GM21447 (cell line): ENCODE data around the gene PPDPF.

Experiments
- ATAC-seq: cut with Tn5 transposase; IDR thresholded peaks from one replicate; pipeline ENCODE4 v1.9.1; 2021; ENCODE audit not compliant: unreplicated experiment

PPDPF gene

DNA sequence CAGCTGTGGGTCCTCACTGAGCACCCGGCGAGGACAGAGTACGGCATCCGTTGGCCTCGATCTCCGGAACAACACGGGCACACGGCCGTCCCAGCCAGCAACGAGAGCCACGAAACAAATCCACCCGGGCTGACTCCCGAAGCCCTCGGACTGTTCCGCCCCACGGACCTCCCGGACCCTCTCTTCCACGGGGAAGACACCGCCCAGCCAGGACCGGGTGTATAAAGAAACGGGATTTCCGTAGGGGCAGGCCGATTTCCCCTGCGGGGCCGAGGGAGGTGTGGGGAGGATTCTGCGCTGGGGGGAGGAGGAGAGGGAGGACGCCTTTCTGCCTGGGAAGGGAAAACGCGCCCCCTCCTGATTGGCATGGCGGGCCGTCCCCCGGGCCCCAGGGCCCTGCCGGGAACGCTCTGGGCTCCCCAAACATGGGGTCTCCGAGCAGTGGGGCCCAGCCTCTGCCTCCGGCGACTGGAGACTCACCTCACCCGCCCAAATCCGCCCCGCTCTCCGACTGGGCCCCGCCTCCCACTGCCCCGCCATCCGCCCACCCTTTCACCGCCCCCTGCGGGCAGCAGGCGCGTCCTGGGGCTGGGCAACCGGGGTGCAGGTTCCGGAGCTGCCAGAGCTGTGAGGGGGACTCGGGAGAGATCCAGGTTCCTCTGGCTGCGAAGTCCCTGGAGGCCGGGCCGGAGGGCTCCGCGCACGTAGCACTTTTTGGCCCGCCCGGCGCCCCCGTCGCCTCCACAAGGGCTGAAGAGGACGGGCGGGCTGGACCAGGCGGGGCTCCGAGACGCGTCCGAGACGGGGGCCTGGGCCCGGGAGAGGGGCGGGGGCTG lies 679 bp upstream of the PPDPF start:
- ATAC-seq, result peak; percentile 53

DNA sequence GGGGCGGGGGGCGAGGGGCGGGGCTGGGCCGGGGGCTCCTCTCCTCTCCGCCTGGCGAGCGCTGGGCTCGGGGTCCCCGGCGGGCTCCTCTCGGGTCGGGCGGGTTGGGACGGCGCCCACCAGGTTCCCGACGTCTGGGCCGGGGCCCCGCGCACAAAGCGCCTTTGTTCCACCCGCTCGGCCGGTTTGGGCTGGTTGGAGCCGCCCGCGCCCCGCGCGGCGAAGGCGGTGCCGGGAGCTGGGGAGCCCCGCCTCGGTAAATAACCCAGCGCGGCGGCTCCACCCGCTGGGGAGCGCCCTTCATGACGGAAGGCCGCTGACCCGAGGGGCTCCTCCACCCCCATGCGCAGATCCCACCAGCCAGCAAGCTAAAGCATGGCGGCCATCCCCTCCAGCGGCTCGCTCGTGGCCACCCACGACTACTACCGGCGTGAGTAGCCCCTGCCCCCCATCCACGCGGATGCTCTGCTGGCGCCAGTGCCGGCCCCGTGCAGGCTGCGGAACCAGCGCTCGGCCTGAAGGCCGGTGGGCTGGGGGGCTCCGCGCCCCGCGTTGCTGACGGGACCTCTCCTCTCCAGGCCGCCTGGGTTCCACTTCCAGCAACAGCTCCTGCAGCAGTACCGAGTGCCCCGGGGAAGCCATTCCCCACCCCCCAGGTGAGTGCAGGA lies 503 bp downstream of the PPDPF start:
- peak; percentile 38 for ATAC-seq

- no peak for ATAC-seq
Observed at GRCh38 chr20:63521602-63522001, 1.0 kb downstream of the PPDPF start.

DNA sequence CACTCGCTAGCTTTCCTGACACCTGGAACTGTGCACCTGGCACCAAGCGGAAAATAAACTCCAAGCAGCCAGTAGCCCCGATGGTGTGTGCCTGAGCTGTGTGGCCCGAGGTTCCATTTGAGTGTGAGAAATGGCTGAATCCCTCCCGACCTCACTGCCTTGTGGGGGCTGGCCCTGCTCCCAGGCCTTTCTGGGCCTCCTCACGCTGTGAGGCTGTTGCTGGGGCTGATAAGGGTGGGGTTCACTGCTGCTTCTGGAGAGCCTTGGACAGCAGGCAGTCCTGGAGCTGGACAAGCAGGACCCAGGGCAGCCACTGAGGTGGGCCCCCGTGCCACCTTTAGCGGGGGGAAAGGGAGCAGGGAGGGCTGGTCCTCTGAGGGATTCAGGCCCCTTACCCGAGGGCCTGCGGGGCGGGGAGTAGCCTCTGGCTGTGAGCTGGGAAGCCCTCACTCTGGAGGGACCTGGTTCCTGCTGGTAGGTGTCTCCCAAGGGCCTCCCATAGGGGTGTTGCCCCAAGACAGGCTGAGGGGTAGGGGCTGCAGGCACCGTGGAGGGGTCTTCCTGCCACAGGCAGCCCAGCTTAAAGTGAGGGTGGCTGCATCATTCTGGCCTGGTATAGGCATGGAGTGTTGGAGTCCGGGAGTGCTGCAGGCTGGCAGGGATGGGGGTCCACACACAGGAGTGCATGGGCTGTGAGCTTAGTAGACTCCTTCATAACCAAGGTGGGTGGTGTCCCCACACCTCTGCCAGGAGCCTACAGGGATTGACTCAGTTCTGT lies 1.7 kb downstream of the PPDPF start:
- ATAC-seq, result no peak

- ATAC-seq, result no peak
Observed at GRCh38 chr20:63522981-63523611, 2.5 kb downstream of the PPDPF start.

GRCh38 chr20:63525185-63525584 lies 4.6 kb downstream of the PPDPF start:
- ATAC-seq, result no peak

DNA sequence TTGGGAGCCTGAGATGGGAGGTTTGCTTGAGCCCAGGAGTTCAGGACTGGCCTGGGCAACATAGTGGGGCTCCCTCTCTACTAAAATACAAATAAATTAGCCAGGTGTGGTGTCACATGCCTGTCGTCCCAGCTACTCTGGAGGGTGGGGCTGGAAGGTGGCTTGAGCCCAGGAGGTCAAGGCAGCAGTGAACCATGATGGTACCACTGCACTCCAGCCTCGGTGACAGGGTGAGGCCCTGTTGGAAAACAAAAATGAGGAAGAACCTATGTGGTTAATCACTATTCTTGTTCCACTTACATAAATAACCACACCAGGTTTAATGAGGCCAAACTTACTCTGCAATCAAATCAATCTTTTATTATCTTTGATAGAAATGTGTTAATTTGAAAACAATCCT lies 5.4 kb downstream of the PPDPF start:
- no peak for ATAC-seq

DNA sequence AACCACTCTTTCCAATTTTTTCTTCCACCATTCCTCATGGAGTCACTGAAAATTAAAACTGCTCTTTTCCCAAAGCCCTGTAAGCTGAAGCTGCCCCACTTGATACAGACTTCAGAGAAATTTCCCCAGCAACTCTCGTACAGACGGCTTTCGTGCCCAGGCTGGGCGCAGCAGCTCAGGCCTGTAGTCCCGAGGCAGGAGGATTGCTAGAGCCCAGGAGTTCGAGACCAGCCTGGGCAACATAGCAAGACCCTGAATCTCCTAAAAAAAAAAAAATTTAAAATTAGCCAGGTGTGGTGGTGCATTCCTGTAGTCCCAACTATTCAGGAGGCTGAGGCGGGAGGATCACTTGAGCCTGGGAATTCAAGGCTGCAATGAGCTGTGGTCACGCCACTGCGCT lies 6.6 kb downstream of the PPDPF start:
- no peak for ATAC-seq

DNA sequence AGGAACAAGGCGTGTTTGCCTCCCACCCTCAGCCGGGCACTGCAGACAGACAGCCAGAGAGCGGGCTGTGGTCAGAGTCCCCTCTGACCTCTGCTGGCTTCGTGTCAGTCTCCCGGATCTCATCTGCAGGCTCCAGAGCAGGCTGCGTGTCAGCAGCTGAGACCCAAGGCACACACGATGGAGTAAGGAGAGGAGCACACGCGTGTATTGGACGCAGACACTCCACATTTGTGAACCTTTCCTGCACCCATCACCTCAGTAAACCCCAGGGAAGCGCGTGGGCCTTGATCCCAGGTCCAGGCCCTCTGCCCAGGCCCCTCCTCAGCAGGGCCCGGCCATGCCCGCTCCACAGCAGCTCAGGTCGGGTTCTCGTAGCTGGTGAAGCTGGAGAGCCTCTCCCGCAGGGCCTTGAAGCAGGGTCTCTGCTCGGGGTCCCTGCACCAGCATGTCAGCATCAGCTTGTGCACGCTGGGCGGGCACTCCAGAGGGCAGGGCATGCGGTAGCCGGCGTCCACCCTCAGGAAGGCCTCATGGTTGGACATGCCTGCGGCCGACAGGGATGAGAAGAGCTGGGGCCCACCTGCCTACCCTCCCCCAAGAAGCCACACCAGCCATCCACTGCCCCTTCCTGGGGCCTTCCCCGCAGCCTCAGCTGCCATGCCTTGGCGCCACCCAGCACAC lies 8.8 kb downstream of the PPDPF start:
- ATAC-seq, result no peak

DNA sequence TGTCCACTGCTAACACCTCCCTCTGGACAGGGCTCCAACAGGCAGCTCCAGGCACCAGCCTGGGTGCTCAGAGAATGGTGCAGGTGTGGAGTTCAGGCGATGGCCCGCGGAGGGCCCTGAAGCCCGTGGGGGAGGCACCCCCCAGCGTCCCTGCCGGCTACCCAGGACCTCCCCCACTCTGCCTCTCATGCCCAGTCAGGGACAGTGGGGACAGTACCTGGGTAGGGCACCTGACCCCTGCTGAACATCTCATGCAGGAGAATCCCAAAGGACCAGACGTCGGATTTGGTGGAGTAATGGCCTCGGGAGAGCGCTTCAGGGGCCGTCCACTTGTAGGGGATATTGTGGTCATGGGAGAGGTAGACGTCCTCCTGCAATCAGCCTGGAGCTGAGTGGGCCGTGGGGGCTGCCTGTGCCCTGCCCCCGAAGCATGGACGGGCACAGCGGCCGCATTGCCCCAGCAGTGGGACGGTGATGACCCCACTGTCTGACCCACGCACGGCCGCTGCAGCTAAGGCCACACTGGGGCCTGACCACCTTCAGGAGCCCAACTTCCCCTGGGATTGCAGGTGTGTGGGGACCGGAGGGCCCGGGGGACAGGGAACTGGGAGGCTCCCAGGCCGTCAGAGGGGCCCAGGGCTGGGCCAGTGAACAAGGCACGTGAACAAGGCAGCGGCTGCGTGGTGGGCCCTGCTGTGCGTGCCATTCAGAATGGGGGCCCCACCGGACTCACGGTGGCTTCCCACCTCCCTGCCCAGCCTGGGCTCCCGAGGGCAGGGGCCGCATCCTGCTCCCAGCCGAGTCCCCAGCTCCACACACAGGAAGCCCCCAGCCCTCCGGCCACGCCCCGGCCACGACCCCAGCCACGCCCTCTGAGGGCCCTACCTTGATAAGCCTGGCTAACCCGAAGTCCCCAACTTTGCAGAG lies 9.6 kb downstream of the PPDPF start:
- no peak for ATAC-seq

GRCh38 chr20:63530788-63531160 lies 10.2 kb downstream of the PPDPF start:
- ATAC-seq, result no peak

GRCh38 chr20:63531686-63532448 lies 11.3 kb downstream of the PPDPF start:
- no peak for ATAC-seq

GRCh38 chr20:63532449-63532971 lies 11.9 kb downstream of the PPDPF start:
- ATAC-seq, result no peak

GRCh38 chr20:63533388-63533787 lies 12.8 kb downstream of the PPDPF start:
- ATAC-seq, result no peak

DNA sequence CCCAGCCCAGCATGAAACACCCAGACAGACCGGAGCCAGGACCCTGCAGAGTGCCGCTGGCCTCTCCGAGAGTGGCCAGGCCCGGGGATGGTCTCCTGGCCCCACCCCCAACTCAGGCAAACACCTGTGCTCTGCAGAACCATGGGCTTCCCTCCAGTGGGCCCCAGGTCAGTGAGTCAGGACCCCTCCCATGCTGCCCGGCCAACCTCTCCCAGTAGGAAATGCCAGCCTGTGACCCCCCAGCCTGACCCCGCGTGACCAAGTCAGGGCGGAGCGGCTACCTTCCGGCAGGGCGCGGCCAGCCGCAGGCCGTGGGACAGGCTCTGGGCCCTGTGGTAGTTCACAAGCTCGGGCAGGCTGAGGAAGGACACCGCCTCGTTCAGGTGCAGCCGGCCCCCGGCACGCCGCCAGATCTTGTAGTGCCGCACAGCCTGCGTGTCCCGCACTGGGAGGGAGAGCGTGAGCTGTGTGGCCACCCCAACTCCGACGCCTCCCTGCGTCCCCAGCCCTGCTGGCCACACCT lies 13.4 kb downstream of the PPDPF start:
- ATAC-seq, result no peak

GRCh38 chr20:63534427-63534830 lies 13.9 kb downstream of the PPDPF start:
- no peak for ATAC-seq

GRCh38 chr20:63534831-63535651 lies 14.5 kb downstream of the PPDPF start:
- ATAC-seq, result no peak
